HFFc6 (cell line): ENCODE results near the gene DDR1. TPM values are rescaled to one million over a fixed set of nuclear protein-coding genes. Genes with fewer than 3 reads are reported as not detected.

Experiments used
- DNase-seq: peaks from one replicate; pipeline ENCODE4 v3.0.0-alpha.2; 2018
- H3K27ac Mint-ChIP-seq: 2 replicates; pipeline ENCODE4 v1.8.0; 2020; ENCODE audit warnings: mild to moderate bottlenecking, mixed read lengths
- H3K27me3 Mint-ChIP-seq: 2 replicates; pipeline ENCODE4 v1.8.0; 2021; ENCODE audit warnings: mild to moderate bottlenecking, moderate library complexity, mixed read lengths; ENCODE audit not compliant: insufficient read depth
- H3K36me3 Mint-ChIP-seq: 2 replicates; pipeline ENCODE4 v1.8.0; 2021; ENCODE audit warnings: low read depth, mixed read lengths
- H3K4me1 Mint-ChIP-seq: 2 replicates; pipeline ENCODE4 v1.8.0; 2020; ENCODE audit warnings: low read depth, mixed read lengths
- H3K4me3 Mint-ChIP-seq: 2 replicates; pipeline ENCODE4 v1.8.0; 2020; ENCODE audit warnings: mild to moderate bottlenecking, moderate library complexity, mixed read lengths
- H3K9me3 Mint-ChIP-seq: 2 replicates; pipeline ENCODE4 v1.8.0; 2020; ENCODE audit warnings: mild to moderate bottlenecking, mixed read lengths
- long read RNA-seq: library from polyadenylated mRNA; unstranded; transcript quantifications from one replicate; pipeline ENCODE4 v2.0.0, GENCODE V29; 2019
- total RNA-seq, 6 experiments: library from RNA; stranded (reverse); fragmentation: NEBNext Ultra II Directional; extraction: Animal tissue kit (Norgen Biotek cat#: 25700); gene quantifications; 2 replicates in 1 of 6; 3 replicates in 5 of 6; pipeline ENCODE4 v1.2.3, GENCODE V29; 2021
- TF ChIP-seq, protein P1 (sequence below): fragments of 200-600 bp; sonication (generic); IDR thresholded peaks from 2 replicates; pipeline ENCODE4 v1.5.0; 2021; ENCODE audit warnings: antibody characterized with exemption, mild to moderate bottlenecking

Gene DDR1
- total RNA-seq, result 10 to 100 TPM; 28.0 to 42.5 (median 31.6) TPM
- long read RNA-seq, partial matches to known transcripts, result 6 of 7 reads
- long read RNA-seq, other reads (novel, unspliced or antisense), result 1 of 7 reads

DNA sequence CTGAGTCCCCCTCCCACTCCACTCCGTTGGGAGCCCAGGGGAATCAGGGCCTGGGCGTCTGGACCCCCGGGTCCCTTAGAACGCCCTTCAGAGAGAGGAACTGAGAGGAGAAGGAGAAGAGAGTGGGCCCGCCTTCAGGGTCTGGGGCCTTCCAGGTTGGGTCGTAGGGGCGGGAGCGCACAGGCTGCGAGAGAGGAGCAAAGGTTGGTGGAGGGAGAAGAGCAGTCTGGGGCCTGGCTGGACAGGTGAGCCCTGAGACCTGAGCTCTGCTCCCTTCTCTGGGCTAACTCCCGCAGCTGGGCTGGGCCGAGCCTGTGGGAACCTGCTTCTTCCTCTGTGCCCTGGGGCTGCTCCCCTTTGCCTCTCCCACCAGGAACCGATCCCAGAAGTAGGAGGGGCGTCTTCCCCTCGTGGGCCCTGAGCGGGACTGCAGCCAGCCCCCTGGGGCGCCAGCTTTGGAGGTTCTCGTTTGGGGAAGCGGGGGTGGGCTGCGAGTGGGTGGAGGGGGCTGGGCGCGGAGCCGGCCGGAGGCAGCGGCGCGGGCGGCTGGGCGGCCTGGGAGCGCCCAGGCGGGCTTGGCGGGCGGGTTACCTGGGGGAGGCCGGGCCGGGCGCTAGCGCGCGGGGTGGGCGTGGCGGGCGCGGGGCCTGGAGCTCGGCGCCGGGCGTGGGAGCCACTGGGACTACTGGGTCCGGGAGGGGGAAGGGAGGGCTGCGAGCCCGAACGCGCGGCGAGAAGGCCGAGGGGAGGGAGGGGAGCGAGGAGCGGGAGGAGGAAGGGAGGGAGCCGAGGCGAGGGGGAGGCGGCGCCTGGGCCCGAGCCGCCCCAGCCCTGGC, at the start of gene DDR1:
Gene DDR1 (plus strand): TSS at position 835 of the 836 bp plus-strand sequence. CDS start 4,211 bp downstream, outside the sequence.
- peak; percentile 18 for DNase-seq
- TF ChIP-seq, protein P1, sequence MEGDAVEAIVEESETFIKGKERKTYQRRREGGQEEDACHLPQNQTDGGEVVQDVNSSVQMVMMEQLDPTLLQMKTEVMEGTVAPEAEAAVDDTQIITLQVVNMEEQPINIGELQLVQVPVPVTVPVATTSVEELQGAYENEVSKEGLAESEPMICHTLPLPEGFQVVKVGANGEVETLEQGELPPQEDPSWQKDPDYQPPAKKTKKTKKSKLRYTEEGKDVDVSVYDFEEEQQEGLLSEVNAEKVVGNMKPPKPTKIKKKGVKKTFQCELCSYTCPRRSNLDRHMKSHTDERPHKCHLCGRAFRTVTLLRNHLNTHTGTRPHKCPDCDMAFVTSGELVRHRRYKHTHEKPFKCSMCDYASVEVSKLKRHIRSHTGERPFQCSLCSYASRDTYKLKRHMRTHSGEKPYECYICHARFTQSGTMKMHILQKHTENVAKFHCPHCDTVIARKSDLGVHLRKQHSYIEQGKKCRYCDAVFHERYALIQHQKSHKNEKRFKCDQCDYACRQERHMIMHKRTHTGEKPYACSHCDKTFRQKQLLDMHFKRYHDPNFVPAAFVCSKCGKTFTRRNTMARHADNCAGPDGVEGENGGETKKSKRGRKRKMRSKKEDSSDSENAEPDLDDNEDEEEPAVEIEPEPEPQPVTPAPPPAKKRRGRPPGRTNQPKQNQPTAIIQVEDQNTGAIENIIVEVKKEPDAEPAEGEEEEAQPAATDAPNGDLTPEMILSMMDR, result no peak
- no peaks in the 10 kb centered on the region for H3K36me3 Mint-ChIP-seq
- H3K4me3 Mint-ChIP-seq, result peak within 1 kb of the TSS; percentile 83
- H3K27me3 Mint-ChIP-seq, result peaks cover 3% of the 10 kb centered on the region
- peak within 1 kb of the TSS; percentile 87 for H3K27ac Mint-ChIP-seq
- H3K4me1 Mint-ChIP-seq, result peaks cover 64% of the 10 kb centered on the region
- no peaks in the 10 kb centered on the region for H3K9me3 Mint-ChIP-seq

DNA sequence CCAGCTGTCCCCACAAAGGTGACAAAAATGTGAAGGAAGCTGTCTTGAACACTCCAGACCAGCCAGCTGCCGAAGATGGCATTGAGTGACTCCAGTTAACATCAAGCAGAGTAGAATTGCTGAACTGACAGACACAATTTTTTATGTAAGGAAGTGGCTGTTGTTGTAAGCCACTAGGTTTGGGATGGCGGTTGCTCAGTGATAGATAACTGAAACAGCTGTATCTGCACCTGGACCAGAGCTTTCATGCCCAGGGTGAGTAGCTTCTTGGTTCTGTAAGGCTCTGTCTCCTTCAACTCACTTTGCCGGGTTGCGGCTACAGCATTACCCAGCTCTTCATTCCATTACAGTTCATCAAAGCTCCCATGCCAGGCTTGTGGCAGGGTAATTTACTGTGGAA, 49.7 kb upstream of the DDR1 start:
- no peak for DNase-seq
- no peaks in the 10 kb centered on the region for H3K36me3 Mint-ChIP-seq
- H3K27ac Mint-ChIP-seq, result no peak overlapping the region
- peaks cover 18% of the 10 kb centered on the region for H3K4me1 Mint-ChIP-seq
- no peak overlapping the region for H3K4me3 Mint-ChIP-seq
- H3K9me3 Mint-ChIP-seq, result no peaks in the 10 kb centered on the region
- TF ChIP-seq, protein P1, result no peak
- H3K27me3 Mint-ChIP-seq, result peaks cover 2% of the 10 kb centered on the region

DNA sequence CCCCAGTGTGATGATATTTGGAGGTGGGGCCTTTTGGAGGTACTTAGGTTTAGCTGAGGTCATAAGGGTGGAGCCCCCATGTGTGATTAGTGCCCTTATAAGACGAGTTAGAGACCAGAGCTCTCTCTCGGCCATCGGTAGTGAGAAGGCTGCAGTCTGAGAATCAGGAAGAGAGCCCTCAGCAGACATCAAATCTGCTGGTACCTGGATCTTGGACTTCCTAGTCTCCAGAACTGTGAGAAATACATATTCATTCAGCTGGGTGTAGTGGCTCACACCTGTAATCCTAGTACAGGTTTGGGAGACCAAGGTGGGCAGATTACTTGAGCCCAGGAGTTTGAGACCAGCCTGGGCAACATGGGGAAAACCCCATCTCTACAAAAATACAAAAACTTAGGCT, 48.7 kb upstream of the DDR1 start:
- no peak overlapping the region for H3K27ac Mint-ChIP-seq
- TF ChIP-seq, protein P1, result no peak
- no peaks in the 10 kb centered on the region for H3K9me3 Mint-ChIP-seq
- no peaks in the 10 kb centered on the region for H3K36me3 Mint-ChIP-seq
- H3K4me3 Mint-ChIP-seq, result no peak overlapping the region
- peaks cover 14% of the 10 kb centered on the region; the same call in 1 of the 2 replicates for H3K4me1 Mint-ChIP-seq
- peaks cover 2% of the 10 kb centered on the region for H3K27me3 Mint-ChIP-seq
- DNase-seq, result no peak

DNA sequence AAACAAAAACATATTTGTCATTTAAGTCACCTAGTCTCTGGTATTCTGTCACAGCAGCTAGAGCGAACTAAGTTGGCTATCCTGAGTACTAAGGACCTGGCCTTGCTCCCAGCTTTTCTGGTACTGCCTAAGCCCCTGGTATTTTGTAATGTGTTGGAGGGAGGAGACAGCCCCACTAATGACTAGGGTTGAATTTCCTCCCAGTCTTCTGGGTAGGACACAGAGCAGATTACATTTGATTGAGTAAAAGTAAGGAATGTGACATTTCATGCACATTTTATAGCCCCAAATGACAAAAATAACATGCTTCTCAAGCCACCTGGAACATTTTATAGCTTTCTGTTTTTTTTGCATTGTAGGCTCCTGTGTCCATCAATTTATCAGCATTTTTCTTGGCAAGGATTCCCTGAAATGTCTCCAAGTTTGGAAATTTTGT, 47.9 kb upstream of the DDR1 start:
- DNase-seq, result peak; percentile 29
- Mint-ChIP-seq H3K9me3 (no peaks in the 10 kb centered on the region), H3K27me3 (peaks cover 2% of the 10 kb centered on the region), H3K4me1 (peaks cover 14% of the 10 kb centered on the region; the same call in 1 of the 2 replicates), H3K4me3 (no peak overlapping the region), H3K36me3 (no peaks in the 10 kb centered on the region), H3K27ac (no peak overlapping the region)
- TF ChIP-seq, protein P1, result no peak

DNA sequence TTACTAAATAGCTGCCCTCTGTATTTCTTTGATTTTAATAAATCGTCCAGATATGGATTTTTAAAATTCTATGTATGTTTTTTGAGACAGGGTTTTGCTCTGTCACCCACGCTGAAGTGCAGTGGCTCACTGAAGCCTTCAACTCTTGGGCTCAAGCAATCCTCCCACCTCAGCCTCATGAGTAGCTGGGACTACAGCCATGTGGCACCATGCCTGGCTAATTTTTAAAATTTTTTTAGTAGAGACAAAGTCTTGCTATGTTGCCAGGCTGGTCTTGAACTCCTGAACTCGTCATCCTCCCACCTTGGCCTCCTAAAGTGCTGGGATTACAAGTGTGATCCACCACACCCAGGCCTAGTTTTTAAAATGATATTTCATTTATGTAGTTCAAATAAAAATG, 47.4 kb upstream of the DDR1 start:
- Mint-ChIP-seq H3K4me1 (peaks cover 18% of the 10 kb centered on the region), H3K9me3 (no peaks in the 10 kb centered on the region), H3K27me3 (peaks cover 2% of the 10 kb centered on the region), H3K4me3 (no peak overlapping the region), H3K27ac (no peak overlapping the region), H3K36me3 (no peaks in the 10 kb centered on the region)
- no peak for DNase-seq
- TF ChIP-seq, protein P1, result no peak
